OCI-LY1 (cell line): Measurements from ENCODE around the gene EPHX1.

Experiments used
- H2AFZ ChIP-seq: fragments of 200-600 bp; sonication (generic), shearing (Covaris generic); 2 replicates; pipeline ENCODE4 v1.6.0; 2014; ENCODE audit warnings: antibody characterized with exemption, mild to moderate bottlenecking, low read length
- H3F3A ChIP-seq: fragments of 200-600 bp; sonication (generic), shearing (Covaris generic); 2 replicates; pipeline ENCODE4 v1.6.0; 2014; ENCODE audit warnings: mild to moderate bottlenecking, antibody characterized with exemption, low read length, moderate library complexity; ENCODE audit not compliant: insufficient read depth
- H3K27ac ChIP-seq: fragments of 200-600 bp; sonication (generic); 2 replicates; pipeline ENCODE4 v1.5.1; 2014; ENCODE audit warnings: low read length, mixed run types, mild to moderate bottlenecking, low read depth; ENCODE audit not compliant: poor library complexity, severe bottlenecking
- H3K27me3 ChIP-seq: fragments of 200-600 bp; sonication (generic); 2 replicates; pipeline ENCODE4 v1.6.0; 2014; ENCODE audit warnings: antibody characterized with exemption, mild to moderate bottlenecking, low read length, moderate library complexity; ENCODE audit not compliant: insufficient read depth
- H3K36me3 ChIP-seq: fragments of 200-600 bp; sonication (generic); 2 replicates; pipeline ENCODE4 v1.6.1; 2014; ENCODE audit warnings: mild to moderate bottlenecking, antibody characterized with exemption, low read length, moderate library complexity, mixed read lengths; ENCODE audit not compliant: insufficient read depth
- H3K4me1 ChIP-seq: fragments of 200-600 bp; sonication (generic); 2 replicates; pipeline ENCODE4 v1.5.1; 2014; ENCODE audit warnings: mild to moderate bottlenecking, low read length, moderate library complexity; ENCODE audit not compliant: insufficient read depth, severe bottlenecking
- H3K4me2 ChIP-seq: fragments of 200-600 bp; sonication (generic), shearing (Covaris generic); 2 replicates; pipeline ENCODE4 v1.6.1; 2014; ENCODE audit warnings: low read length
- H3K4me3 ChIP-seq: fragments of 200-600 bp; sonication (generic); 2 replicates; pipeline ENCODE4 v1.5.1; 2014; ENCODE audit warnings: low read length, low read depth, mild to moderate bottlenecking, mixed read lengths; ENCODE audit not compliant: poor library complexity, severe bottlenecking
- H3K79me2 ChIP-seq: fragments of 200-600 bp; shearing (Covaris generic); 2 replicates; pipeline ENCODE4 v1.6.1; 2016; ENCODE audit warnings: mixed run types, low read length, mixed read lengths; ENCODE audit not compliant: insufficient read depth
- H3K9ac ChIP-seq: fragments of 200-600 bp; sonication (generic), shearing (Covaris generic); 2 replicates; pipeline ENCODE4 v1.6.1; 2014; ENCODE audit warnings: mild to moderate bottlenecking, low read length, mixed read lengths
- H3K9me2 ChIP-seq: fragments of 200-600 bp; sonication (generic), shearing (Covaris generic); 2 replicates; pipeline ENCODE4 v1.6.1; 2014; ENCODE audit warnings: low read depth, mild to moderate bottlenecking, low read length, mixed read lengths
- H3K9me3 ChIP-seq: fragments of 200-600 bp; shearing (Covaris generic); 2 replicates; pipeline ENCODE4 v1.6.1; 2014; ENCODE audit warnings: low read length, mixed read lengths
- H4K20me1 ChIP-seq: fragments of 200-600 bp; sonication (generic), shearing (Covaris generic); 2 replicates; pipeline ENCODE4 v1.6.0; 2016; ENCODE audit warnings: mild to moderate bottlenecking, low read length; ENCODE audit not compliant: insufficient read depth
- CTCF ChIP-seq: fragments of 200-600 bp; sonication (generic), shearing (Covaris generic); IDR thresholded peaks from 2 replicates; pipeline ENCODE4 v1.5.1; 2017; ENCODE audit warnings: mild to moderate bottlenecking, antibody characterized with exemption, low read length, moderate library complexity, mixed read lengths
- EZH2 ChIP-seq: fragments of 200-600 bp; sonication (generic), shearing (Covaris generic); IDR thresholded peaks from 2 replicates; pipeline ENCODE4 v1.8.0; 2017; ENCODE audit warnings: borderline replicate concordance, mixed run types, mild to moderate bottlenecking, antibody characterized with exemption, low read length, moderate library complexity, mixed read lengths

The EPHX1 gene

GRCh38 chr1:225776294-225776693 lies 33.6 kb upstream of the EPHX1 start:
- no peaks in the 10 kb centered on the region for H3K9me2 ChIP-seq
- no peak overlapping the region for H2AFZ ChIP-seq
- TF ChIP-seq CTCF (no peak), EZH2 (no peak)
- H3K27ac ChIP-seq, result no peak overlapping the region
- no peaks in the 10 kb centered on the region for H4K20me1 ChIP-seq
- H3K79me2 ChIP-seq, result peaks cover 35% of the 10 kb centered on the region
- no peak overlapping the region for H3K4me3 ChIP-seq
- H3K9me3 ChIP-seq, result no peaks in the 10 kb centered on the region
- no peak overlapping the region for H3K4me2 ChIP-seq
- peaks cover 27% of the 10 kb centered on the region for H3K4me1 ChIP-seq
- no peak overlapping the region for H3K9ac ChIP-seq
- H3K27me3 ChIP-seq, result no peaks in the 10 kb centered on the region
- peaks cover 19% of the 10 kb centered on the region for H3K36me3 ChIP-seq
- H3F3A ChIP-seq, result no peaks in the 10 kb centered on the region

DNA sequence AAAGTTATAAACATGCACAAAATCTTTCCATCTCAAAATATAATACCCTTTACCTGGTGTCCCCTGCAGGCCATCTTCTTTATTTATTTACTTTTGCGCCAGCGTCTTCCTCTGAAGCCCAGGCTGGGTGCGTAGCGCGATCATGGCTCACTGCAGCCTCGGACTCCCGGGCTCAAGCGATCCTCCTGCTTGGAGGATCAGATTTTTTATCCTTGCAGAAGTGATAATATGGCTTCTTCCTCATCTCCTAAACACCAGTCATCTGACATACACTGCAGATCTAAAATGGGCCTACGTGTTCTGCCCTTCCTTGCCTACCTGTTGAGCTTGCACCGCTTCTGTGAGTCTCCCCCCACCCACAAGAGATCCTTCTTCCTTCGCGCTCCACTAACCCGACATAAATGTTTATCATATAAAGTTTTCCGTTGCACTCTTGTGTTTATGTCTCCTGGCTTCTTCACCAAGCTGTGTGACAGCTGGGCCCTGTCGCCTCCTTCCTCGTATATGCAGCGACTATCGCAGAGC lies 32.8 kb upstream of the EPHX1 start:
- Histone ChIP-seq H3K9me2 (no peaks in the 10 kb centered on the region), H3K4me2 (peak overlapping the region; percentile 60), H3K36me3 (peaks cover 19% of the 10 kb centered on the region), H2AFZ (no peak overlapping the region; the same call in 1 of the 2 replicates), H3K9me3 (no peaks in the 10 kb centered on the region), H4K20me1 (no peaks in the 10 kb centered on the region), H3K27ac (peak overlapping the region; percentile 92), H3K4me3 (peak overlapping the region; percentile 95), H3K27me3 (no peaks in the 10 kb centered on the region), H3F3A (no peaks in the 10 kb centered on the region), H3K79me2 (peaks cover 42% of the 10 kb centered on the region), H3K9ac (peak overlapping the region; percentile 42; the same call in 1 of the 2 replicates), H3K4me1 (peaks cover 27% of the 10 kb centered on the region)
- TF ChIP-seq CTCF, result no peak
- no peak for TF ChIP-seq EZH2

GRCh38 chr1:225777583-225778336 lies 32.2 kb upstream of the EPHX1 start, which contains the start of gene SRP9:
SRP9 (plus strand) TSS chr1:225777826; CDS start chr1:225777941, 115 bp downstream.
- no peaks in the 10 kb centered on the region for H3F3A ChIP-seq
- peaks cover 24% of the 10 kb centered on the region for H3K36me3 ChIP-seq
- peak within 1 kb of the TSS; percentile 96 for H3K9ac ChIP-seq
- no peaks in the 10 kb centered on the region for H3K9me2 ChIP-seq
- H3K79me2 ChIP-seq, result peaks cover 48% of the 10 kb centered on the region
- peak within 1 kb of the TSS; percentile 95 for H3K4me3 ChIP-seq
- no peak within 1 kb of the TSS; the same call in 1 of the 2 replicates for H2AFZ ChIP-seq
- no peak for TF ChIP-seq EZH2
- TF ChIP-seq CTCF, result peak; percentile 93
- H3K4me1 ChIP-seq, result peaks cover 27% of the 10 kb centered on the region
- H3K9me3 ChIP-seq, result no peaks in the 10 kb centered on the region
- peak within 1 kb of the TSS; percentile 92 for H3K27ac ChIP-seq
- H3K4me2 ChIP-seq, result peak within 1 kb of the TSS; percentile 87
- no peaks in the 10 kb centered on the region for H3K27me3 ChIP-seq
- no peaks in the 10 kb centered on the region for H4K20me1 ChIP-seq
